Measurements from ENCODE around the gene CSGALNACT2.

DNA sequence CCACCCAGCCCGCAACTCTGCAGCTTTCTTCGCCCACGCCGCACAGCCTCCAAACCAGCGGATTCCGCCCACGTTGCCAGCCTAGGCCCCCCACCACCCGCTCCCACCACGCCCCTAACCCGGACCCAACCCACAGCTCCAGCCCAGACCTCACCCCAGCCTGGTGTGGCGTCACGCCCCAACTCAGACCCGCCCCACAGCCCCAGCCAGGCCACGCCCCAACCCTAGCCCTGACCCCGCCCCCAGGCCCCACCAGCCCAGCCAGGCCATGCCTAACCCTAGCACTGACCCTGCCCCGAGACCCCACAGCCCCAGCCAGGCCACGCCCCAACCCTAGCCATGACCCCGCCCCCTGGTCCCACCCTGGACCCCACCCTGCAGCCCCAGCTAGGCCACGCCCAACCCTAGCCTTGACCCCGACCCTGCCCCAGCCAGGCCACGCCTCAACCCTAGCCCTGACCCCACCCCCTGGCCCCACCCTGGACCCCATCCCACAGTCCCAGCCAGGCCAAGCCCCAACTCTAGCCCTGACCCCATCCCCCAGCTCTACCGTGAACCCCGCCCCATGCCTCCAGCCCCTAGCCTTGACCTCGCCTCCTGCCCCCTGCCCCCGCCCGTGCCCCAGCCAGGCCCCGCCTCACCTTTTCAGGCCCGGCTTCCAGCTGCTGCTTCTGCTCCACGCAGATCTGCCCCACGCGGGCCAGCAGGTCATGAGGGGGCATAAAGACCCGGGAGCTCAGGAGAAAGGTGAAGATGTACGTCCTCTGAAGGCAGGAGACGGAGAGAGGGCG, 64.6 kb downstream of the CSGALNACT2 start:
- TF ChIP-seq KDM1A (IDR thresholded peaks at IDR 0.05; ENCODE audit: borderline replicate concordance) (no peak), JUND (IDR thresholded peaks at IDR 0.05; ENCODE audit: low read depth, low read length) (no peak), BMI1 (IDR thresholded peaks at IDR 0.05; ENCODE audit: borderline replicate concordance) (no peak), POLR2AphosphoS5 (IDR thresholded peaks at IDR 0.05; ENCODE audit: low read length) (no peak), PAX5 (IDR thresholded peaks at IDR 0.05; ENCODE audit: borderline replicate concordance, low read depth, low read length) (no peak), PML (IDR thresholded peaks at IDR 0.05; ENCODE audit: low read length) (no peak), CHD4 (IDR thresholded peaks at IDR 0.05) (no peak)
- TF ChIP-seq, protein P1, sequence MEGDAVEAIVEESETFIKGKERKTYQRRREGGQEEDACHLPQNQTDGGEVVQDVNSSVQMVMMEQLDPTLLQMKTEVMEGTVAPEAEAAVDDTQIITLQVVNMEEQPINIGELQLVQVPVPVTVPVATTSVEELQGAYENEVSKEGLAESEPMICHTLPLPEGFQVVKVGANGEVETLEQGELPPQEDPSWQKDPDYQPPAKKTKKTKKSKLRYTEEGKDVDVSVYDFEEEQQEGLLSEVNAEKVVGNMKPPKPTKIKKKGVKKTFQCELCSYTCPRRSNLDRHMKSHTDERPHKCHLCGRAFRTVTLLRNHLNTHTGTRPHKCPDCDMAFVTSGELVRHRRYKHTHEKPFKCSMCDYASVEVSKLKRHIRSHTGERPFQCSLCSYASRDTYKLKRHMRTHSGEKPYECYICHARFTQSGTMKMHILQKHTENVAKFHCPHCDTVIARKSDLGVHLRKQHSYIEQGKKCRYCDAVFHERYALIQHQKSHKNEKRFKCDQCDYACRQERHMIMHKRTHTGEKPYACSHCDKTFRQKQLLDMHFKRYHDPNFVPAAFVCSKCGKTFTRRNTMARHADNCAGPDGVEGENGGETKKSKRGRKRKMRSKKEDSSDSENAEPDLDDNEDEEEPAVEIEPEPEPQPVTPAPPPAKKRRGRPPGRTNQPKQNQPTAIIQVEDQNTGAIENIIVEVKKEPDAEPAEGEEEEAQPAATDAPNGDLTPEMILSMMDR (IDR thresholded peaks at IDR 0.05 in 2 of 3, conservative IDR thresholded peaks at IDR 0.05 in 1 of 3; ENCODE audit: control insufficient read depth in 2 of 3, extremely low read depth in 1 of 3, insufficient read depth in 1 of 3, low read depth in 3 of 3, low read length in 3 of 3), result no peak
